ENCODE measurements around the gene RNF157. TPM values are rescaled to one million over a fixed set of nuclear protein-coding genes. Genes with fewer than 3 reads are reported as not detected.

RNF157 gene
- total RNA-seq, 4 donors from 2014 or later: 32.5 to 164 (median 54.8) TPM

- Histone ChIP-seq H3K9me3 (no peaks in the 10 kb centered on the region), H3K27ac (no peak overlapping the region), H3K36me3 (no peaks in the 10 kb centered on the region), H3K4me1 (peaks cover 0 to 18% (median 4%) of the 10 kb centered on the region in 4 donors), H3K27me3 (peaks cover 80% of the 10 kb centered on the region), H3K4me3 (no peak overlapping the region)
- in situ Hi-C loops (cut with MboI; ENCODE audit: low pct_ligation_motif_present in 1 of 4, low pct_unique_long_range_greater_than_20kb in 1 of 4, low sequenced_read_pairs in 3 of 4) (no loop called here), intact Hi-C loops (cut with DNase I; ENCODE audit: low total_unique reads) (no loop called here)
- 60% methylated on average over 22 of the region's 22 CpGs; no CpG with 5 or more reads in 1 of the 2 donors for WGBS, 2 donors (ENCODE audit: low coverage in 1 of 2)
- TF ChIP-seq EP300 (IDR thresholded peaks at IDR 0.05; ENCODE audit: low read depth) (no peak), CTCF (IDR thresholded peaks at IDR 0.05) (no peak), POLR2A (IDR thresholded peaks at IDR 0.05) (no peak), POLR2AphosphoS5 (IDR thresholded peaks at IDR 0.05) (no peak)
- no peak for DNase-seq
Observed at GRCh38 chr17:76134911-76135809, 105.1 kb downstream of the RNF157 start.

- no peak overlapping the region for H3K27ac ChIP-seq
- intact Hi-C loops (cut with DNase I; ENCODE audit: low total_unique reads): no loop called here
- TF ChIP-seq POLR2AphosphoS5 (IDR thresholded peaks at IDR 0.05) (no peak), EP300 (IDR thresholded peaks at IDR 0.05; ENCODE audit: low read depth) (no peak), CTCF (IDR thresholded peaks at IDR 0.05) (no peak), POLR2A (IDR thresholded peaks at IDR 0.05) (no peak)
Observed at GRCh38 chr17:76132574-76133338, 107.5 kb downstream of the RNF157 start.

GRCh38 chr17:76131692-76132573, 108.4 kb downstream of the RNF157 start:
- no peaks in the 10 kb centered on the region for H3K9me3 ChIP-seq
- TF ChIP-seq EP300 (IDR thresholded peaks at IDR 0.05; ENCODE audit: low read depth): no peak
- TF ChIP-seq POLR2A (IDR thresholded peaks at IDR 0.05): no peak
- TF ChIP-seq CTCF (IDR thresholded peaks at IDR 0.05): no peak
- TF ChIP-seq POLR2AphosphoS5 (IDR thresholded peaks at IDR 0.05): no peak
- H3K27ac ChIP-seq: no peak overlapping the region
- WGBS, 2 donors (ENCODE audit: low coverage in 1 of 2): 83 to 100% methylated on average over 1 to 14 of the region's 21 CpGs
- no peak overlapping the region for H3K4me3 ChIP-seq
- in situ Hi-C loops (cut with MboI; ENCODE audit: low pct_ligation_motif_present in 1 of 4, low pct_unique_long_range_greater_than_20kb in 1 of 4, low sequenced_read_pairs in 3 of 4): no loop called here
- no peaks in the 10 kb centered on the region for H3K36me3 ChIP-seq
- H3K27me3 ChIP-seq: peaks cover 47% of the 10 kb centered on the region
- no peak for DNase-seq
- peaks cover 0 to 12% (median 1%) of the 10 kb centered on the region in 4 donors for H3K4me1 ChIP-seq
- intact Hi-C loops (cut with DNase I; ENCODE audit: low total_unique reads): no loop called here

More at GRCh38 chr17:76132574-76133338, 107.5 kb downstream of the RNF157 start:
- no peaks in the 10 kb centered on the region for H3K9me3 ChIP-seq
- no peaks in the 10 kb centered on the region for H3K36me3 ChIP-seq
- in situ Hi-C loops (cut with MboI; ENCODE audit: low pct_ligation_motif_present in 1 of 4, low pct_unique_long_range_greater_than_20kb in 1 of 4, low sequenced_read_pairs in 3 of 4): no loop called here
- H3K4me3 ChIP-seq: no peak overlapping the region
- peaks cover 0 to 12% (median 1%) of the 10 kb centered on the region in 4 donors for H3K4me1 ChIP-seq
- H3K27me3 ChIP-seq: peaks cover 56% of the 10 kb centered on the region
- peak; percentile 64 for DNase-seq
- 20 to 38% methylated on average over 2 to 18 of the region's 21 CpGs for WGBS, 2 donors (ENCODE audit: low coverage in 1 of 2)

Data from transverse colon (tissue), 4 donors.